Germinal center (tissue), 1 donor: Measurements from ENCODE around the gene ANKS4B.
"Not testable (repeated sequence)": the region's sequence is repeated elsewhere in the genome, so short reads cannot be mapped to it uniquely, and the experiment has no call there.

ENCODE experiments used
- DNase-seq: peaks from one replicate; pipeline ENCODE4 v3.0.0; 2012; ENCODE audit warnings: mixed read lengths, low spot score

Gene ANKS4B

GRCh38 chr16:21219551-21219950 is 13.9 kb upstream of the ANKS4B start:
- no peak for DNase-seq

DNA sequence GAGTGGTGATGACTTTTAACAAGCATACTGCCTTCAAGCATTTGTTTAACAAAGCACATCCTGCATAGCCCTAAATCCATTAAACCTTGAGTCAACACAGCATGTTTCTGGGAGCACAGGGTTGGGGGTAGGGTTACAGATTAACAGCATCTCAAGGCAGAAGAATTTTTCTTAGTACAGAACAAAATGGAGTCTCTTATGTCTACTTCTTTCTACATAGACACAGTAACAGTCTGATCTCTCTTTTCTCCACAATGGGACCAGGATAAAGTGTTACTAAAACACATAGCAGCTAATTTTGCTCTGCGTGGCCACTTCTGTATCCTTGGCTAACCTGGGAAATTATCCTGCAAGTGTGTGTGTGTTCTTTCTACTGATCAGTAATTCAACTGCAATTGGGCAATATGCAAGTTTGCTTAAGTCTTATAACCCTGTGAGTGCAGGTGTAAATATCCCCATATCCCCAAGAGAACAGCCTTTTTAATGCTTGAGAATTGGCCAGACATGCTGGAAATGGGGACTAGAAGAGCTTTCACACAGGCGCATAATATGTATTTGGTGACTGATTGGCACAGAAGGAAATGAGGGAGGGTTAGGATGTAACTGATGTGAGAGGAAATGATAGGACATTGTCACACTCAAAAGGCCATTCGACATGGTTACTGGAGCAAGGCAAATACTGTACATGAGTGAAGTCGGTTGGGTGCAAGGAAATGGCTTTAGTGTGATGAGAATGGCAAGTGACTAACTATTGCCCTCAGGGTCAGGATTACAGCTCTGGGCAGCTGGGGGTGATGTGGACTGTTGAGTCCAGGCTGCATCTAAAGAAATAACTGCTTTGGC is 10.8 kb upstream of the ANKS4B start:
- DNase-seq = no peak

GRCh38 chr16:21223787-21224186 is 9.7 kb upstream of the ANKS4B start:
- no peak for DNase-seq

GRCh38 chr16:21224800-21225199 is 8.7 kb upstream of the ANKS4B start:
- DNase-seq = no peak

DNA sequence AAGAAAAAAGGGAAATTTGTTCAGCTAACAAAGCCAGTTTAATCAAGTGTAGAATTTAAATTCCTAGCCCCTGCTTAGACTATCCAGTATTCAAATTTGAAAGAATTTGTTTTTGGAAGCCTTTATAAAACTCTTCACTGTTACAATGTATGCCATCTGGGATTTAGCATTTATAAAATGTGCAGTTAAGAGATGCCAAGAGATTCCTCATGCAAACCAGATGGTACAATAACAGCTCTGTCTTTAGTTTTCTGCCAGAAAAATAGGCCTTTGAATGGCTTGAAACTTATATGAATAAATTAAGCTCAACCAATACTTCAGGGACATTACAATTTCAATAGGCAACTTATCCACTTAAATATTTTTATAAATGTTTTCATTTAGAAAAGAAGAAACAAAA is 6.8 kb upstream of the ANKS4B start:
- no peak for DNase-seq

GRCh38 chr16:21227866-21228265 is 5.6 kb upstream of the ANKS4B start:
- no peak for DNase-seq

DNA sequence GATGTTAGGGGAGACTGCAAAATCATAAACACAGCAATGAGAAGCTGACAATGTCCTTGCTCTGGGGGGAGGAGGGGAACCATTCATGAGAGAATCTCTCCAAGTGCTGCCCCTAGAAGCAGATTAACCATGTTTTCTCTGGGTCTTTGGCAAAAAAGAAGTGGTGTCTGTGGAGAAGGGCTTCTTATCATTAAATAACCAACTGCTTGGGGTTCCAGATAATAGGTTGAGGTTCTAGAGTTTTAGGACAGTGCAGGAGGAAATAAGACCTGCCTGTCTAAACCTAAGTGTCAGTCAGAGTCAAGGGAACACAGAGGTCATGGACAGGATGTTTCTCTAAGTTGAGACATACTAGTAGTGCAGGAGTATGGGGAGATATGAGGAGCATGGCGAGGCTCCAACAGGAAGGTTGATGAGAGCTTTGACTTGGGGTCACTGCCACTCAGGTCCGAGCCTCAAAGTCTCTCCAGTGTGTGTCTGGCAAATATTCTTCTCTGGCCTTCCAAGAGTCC is 5.1 kb upstream of the ANKS4B start:
- no peak for DNase-seq

- DNase-seq = no peak
Measured at GRCh38 chr16:21233045-21233520, 416 bp upstream of the ANKS4B start.

DNA sequence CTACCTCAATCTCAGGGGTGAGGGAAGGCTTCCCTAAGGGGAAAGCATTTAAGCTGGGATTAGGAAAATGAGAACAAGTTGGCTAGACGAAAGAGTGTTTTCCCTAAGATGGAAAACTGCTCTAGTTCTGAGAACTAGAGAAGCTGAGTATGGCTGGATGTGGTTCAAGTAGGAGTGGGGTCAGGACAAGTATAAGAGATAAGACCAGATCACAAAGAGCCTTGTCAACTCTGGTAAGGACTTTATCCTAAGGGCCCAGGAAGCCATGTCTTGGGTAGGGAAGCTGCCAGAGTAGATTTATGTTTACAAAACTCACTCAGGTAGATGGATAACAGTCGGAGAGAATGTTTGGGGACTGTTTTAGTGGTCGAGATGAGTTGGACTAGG is 1.7 kb downstream of the ANKS4B start:
- DNase-seq = no peak

- no peak for DNase-seq
Measured at GRCh38 chr16:21236831-21237230, 3.3 kb downstream of the ANKS4B start.

DNA sequence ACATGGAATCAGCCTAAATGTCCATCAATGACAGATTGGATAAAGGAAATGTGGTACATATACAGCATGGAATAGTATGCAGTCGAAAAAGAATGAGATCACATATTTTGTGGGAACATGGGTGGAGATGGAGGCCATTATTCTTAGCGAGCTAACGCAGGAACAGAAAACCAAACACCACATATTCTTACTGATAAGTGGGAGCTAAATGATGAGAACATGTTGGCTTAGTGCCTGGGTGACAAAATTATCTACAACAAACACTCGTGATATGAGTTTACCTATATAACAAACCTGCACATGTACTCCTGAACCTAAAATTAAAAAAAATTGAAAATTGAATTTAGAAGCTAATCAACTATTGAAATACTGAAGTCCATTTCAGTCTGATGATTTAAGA is 6.1 kb downstream of the ANKS4B start:
- DNase-seq = no peak

DNA sequence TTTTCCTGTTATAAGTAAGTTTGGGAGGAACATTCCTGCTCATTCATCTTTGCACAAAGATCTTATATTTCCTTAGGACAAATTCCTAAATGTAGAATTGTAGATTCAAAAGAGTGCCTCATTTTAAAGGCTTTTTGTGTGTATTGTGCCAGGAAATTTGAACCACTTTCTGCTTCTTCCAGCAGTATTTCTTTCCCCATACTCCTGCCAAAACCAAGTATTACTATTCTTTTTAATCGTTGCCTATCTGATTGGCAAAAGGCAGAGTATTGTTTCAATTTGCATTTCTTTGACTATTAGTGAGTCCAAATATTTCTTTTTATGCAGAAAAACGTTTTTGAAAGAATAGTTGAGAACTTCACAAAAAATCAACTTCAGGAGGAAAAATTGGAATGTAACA is 9.3 kb downstream of the ANKS4B start:
- DNase-seq = no peak

DNA sequence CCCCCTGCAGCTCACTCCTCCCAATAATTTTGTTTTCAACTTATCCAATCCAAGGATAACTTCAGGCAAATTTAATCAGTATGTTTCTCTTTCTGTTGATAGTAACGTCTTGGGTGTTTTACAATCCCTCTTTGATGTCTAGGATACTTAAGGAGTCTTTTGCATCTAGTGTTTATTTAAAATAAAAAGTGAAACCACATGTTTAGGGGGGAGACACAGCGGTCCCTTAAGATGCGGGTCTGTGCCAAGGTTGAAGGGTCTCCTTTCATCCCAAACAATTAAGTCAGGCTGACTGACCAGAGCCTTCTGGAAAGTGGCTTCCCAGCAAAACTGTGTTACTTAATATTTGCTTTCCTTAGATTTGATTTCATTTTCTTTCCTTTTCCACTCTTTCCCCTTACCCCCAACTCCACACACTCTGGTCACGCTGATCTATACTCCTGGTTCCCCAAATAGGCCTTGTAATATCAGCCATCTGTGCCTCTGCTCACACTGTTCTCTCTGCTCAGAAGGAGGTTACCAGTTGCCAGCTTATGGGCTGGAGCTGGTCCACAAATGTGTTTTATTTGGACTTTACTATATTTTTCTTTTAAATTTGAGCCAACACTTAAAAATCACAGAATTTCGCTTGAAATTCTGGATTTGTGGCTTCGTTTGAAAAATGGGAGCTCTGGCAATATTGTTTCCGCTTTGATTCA is 11.2 kb downstream of the ANKS4B start:
- no peak for DNase-seq

GRCh38 chr16:21248179-21248578 is 14.7 kb downstream of the ANKS4B start:
- not testable (repeated sequence) for DNase-seq

DNA sequence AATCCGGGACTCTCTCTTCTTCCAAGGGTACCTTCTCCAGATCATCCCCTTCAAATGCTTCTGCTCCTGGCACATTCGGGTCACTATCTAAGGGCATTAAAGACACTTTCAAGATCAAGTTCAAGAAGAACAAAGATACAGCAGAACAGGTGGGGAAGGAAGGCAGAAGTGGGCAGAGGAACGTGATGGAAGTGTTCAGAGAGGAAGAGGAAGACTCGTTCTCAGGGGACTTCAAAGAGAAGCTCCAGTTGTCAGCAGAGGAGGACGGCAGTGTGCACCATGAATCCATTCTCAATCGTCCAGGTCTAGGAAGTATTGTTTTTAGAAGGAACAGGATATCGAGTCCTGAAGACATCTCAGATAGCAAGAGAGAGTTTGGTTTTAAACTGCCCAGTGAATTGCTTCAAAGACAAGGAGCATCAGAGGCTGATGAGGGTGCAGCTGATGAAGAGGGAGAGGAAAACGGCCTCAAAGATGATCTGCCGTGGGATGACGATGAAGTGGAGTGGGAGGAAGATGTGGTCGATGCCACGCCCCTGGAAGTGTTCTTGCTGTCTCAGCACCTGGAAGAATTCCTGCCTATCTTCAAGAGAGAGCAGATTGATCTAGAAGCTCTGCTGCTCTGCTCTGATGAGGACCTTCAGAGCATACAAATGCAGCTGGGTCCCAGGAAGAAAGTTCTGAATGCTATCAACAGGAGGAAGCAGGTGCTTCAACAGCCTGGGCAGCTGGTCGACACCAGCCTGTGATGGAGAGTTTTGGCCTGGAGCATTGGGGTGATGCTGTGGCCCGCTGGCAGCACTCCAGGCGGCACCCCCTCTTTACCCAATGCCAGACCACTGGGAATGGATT is 16.8 kb downstream of the ANKS4B start:
- DNase-seq = no peak

DNA sequence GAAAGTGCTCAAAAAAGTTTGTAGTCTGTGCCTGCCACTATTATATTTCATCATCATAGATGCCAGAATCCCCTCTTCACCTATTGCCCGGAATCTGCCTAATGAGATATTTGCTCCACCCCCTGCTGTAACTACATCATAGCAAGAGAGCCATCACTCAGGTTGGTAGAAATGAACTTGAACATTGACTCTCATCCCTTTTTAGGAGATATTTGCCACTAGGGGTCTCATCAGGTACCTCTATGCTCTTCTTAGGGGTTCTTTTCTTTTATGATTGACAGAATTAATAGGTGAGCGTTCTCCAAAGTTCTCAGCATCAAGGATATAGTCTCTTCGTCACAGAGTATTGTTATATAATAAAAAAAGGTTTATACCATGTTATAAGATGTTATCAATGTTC is 20.0 kb downstream of the ANKS4B start:
- no peak for DNase-seq

DNA sequence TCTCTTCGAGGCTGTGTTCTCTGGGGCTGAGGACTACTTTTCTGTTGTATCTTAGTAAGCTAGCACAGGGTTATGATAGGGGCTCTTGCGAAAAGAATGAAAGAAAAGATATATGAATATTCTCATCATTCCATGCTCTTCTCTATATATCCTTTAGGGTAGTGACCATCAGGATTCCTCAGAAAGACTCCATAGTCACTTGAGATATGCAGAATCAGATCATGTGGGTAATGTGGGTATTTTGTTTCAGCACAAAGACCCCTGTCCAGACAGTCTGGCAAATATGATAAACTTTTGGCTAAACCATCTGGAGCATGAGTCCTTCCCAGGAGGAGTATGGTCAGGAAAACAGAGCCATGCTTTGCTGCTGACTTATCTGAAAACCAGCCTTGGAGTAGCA is 23.1 kb downstream of the ANKS4B start:
- no peak for DNase-seq

DNA sequence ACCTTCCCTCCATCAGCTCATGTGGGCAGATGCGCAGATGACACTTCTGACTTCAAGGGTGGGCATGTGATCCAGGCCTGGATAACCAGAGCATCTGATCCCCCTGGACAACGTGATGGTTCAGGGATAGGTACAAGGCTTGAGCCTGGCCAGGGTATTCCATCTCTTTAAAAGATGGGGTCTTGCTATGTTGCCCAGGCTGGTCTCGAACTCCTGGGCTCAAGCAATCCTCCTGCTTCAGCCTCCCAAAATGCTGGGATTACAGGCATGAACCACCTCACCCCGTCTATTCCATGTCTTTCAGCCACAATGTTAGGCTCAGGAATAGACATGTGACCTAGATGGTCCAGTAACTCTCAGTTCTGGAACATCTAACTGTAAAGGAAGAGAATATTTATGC is 23.8 kb downstream of the ANKS4B start:
- no peak for DNase-seq

- DNase-seq = no peak
Measured at GRCh38 chr16:21260870-21261791, 27.6 kb downstream of the ANKS4B start.

DNA sequence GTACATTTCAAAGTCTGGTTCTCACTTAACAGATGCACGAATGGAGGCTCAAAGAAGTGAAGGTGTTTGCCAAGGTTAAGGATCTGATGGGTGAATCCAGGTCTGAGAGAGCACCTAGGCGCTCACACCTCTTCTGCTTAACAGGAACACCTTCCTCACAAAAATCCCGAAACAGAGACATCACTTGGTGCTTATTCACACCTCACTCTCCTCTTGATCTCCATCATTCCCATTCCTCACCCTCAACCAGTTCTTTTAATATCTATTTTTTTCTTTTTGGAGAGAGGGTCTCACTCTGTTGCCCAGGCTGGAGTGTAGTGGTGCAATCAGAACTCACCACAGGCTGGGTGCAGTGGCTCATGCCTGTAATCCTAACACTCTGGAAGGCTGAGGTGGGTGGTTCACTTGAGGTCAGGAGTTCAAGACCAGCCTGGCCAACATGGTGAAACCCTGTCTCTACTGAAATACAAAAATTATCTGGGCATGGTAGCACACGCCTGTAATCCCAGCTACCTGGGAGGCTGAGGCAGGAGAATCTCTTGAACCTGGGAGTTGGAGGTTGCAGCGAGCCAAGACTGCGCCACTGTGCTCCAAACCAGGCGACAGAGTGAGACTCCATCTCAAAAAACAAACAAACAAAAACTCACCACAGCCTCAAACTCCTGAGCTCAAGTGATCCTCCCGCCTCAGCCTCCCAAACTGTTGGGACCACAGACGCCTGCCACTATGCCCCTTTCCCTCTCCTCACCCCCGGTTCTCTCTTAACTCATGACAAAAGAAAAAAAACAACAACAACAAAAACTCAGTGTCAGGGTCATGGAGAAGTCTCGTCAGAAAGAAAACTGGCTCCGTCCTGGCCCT is 29.5 kb downstream of the ANKS4B start:
- DNase-seq = no peak
